B cell (primary cell): ENCODE data around the gene MED16. TPM values are rescaled to one million over a fixed set of nuclear protein-coding genes. Genes with fewer than 3 reads are reported as not detected.

ENCODE experiments used
- ATAC-seq: fragments of 200-7000 bp; cut with Tn5 transposase; one replicate; pipeline ENCODE4 v1.10.0; 2021; ENCODE audit warnings: low read depth, mild to moderate bottlenecking, moderate number of reproducible peaks, moderate library complexity
- CTCF ChIA-PET: fragments of 350-600 bp; sonication (Branson Sonifier 250); formaldehyde crosslinking; loops from one replicate; lab custom pipeline; 2021; ENCODE audit warnings: antibody characterized with exemption, inconsistent platforms; lab: Charles Lee
- POLR2A ChIA-PET: fragments of 350-600 bp; sonication (Branson Sonifier 250); formaldehyde crosslinking; loops from one replicate; lab custom pipeline; 2021; ENCODE audit warnings: antibody characterized with exemption; lab: Charles Lee
- DNase-seq: peaks from one replicate; pipeline ENCODE4 v3.0.0; 2013
- H2AFZ ChIP-seq: 2 replicates; pipeline ENCODE4 v1.6.1; 2012; ENCODE audit warnings: mild to moderate bottlenecking, low read depth, low read length; ENCODE audit not compliant: insufficient read depth, poor library complexity, severe bottlenecking
- H3K27ac ChIP-seq, 2 donors: 1 replicate in 1 of 2; 2 replicates in 1 of 2; pipeline ENCODE4 v1.5.1; 2012 to 2013; ENCODE audit warnings: low read length in 2 of 2, mild to moderate bottlenecking in 2 of 2, moderate library complexity in 1 of 2
- H3K27me3 ChIP-seq, 4 experiments: fragments of 200-600 bp in 1 of 4; sonication (generic) in 1 of 4; replicated peaks in 1 of 4; 1 replicate in 2 of 4; 2 replicates in 2 of 4; pipeline versions ENCODE4 v1.6.1 to v1.7.0; 2013 to 2016; ENCODE audit warnings: low read length in 3 of 4, mild to moderate bottlenecking in 2 of 4, mixed read lengths in 1 of 4, moderate library complexity in 1 of 4; ENCODE audit not compliant: insufficient read depth in 4 of 4, control insufficient read depth in 3 of 4; ENCODE audit errors: control extremely low read depth in 1 of 4
- H3K36me3 ChIP-seq, 2 experiments: replicated peaks in 1 of 2; 1 replicate in 1 of 2; 2 replicates in 1 of 2; pipeline versions ENCODE4 v1.6.1 to v1.7.1; 2013; ENCODE audit warnings: low read length in 1 of 2; ENCODE audit not compliant: insufficient read depth in 2 of 2, control insufficient read depth in 1 of 2; ENCODE audit errors: control extremely low read depth in 1 of 2, extremely low read depth in 1 of 2
- H3K4me1 ChIP-seq, 2 donors: fragments of 200-600 bp in 1 of 2; sonication (generic) in 1 of 2; 1 replicate in 1 of 2; 2 replicates in 1 of 2; pipeline versions ENCODE4 v1.5.1 to v1.6.1; 2013 to 2017; ENCODE audit warnings: low read length in 2 of 2; ENCODE audit not compliant: control insufficient read depth in 2 of 2, insufficient read depth in 2 of 2
- H3K4me2 ChIP-seq: replicated peaks from 2 replicates; pipeline ENCODE3; 2012; ENCODE audit warnings: mild to moderate bottlenecking, low read depth, low read length; ENCODE audit not compliant: poor library complexity, severe bottlenecking
- H3K4me3 ChIP-seq, 5 experiments: fragments of 200-600 bp in 1 of 5; sonication (generic) in 1 of 5; 1 replicate in 3 of 5; 2 replicates in 2 of 5; pipeline versions ENCODE4 v1.5.1 to v1.7.0; 2011 to 2016; ENCODE audit warnings: low read length in 4 of 5, mild to moderate bottlenecking in 4 of 5, low read depth in 2 of 5, control low read depth in 1 of 5, moderate library complexity in 1 of 5; ENCODE audit not compliant: insufficient read depth in 1 of 5; ENCODE audit errors: control extremely low read depth in 1 of 5, extremely low read depth in 1 of 5
- H3K79me2 ChIP-seq: fragments of 200-600 bp; sonication (generic); one replicate; pipeline ENCODE4 v1.6.0; 2016; ENCODE audit warnings: low read length; ENCODE audit not compliant: control insufficient read depth, insufficient read depth
- H3K9ac ChIP-seq: fragments of 200-600 bp; sonication (generic); 2 replicates; pipeline ENCODE4 v1.6.1; 2017; ENCODE audit warnings: mild to moderate bottlenecking, low read length, moderate library complexity
- H3K9me3 ChIP-seq, 3 donors: one replicate each; pipeline versions ENCODE4 v1.6.1 to v1.7.1; 2013; ENCODE audit warnings: low read length in 2 of 3; ENCODE audit not compliant: control insufficient read depth in 2 of 3, insufficient read depth in 1 of 3; ENCODE audit errors: control extremely low read depth in 1 of 3
- H4K20me1 ChIP-seq: 2 replicates; pipeline ENCODE4 v1.6.0; 2012; ENCODE audit warnings: mild to moderate bottlenecking, low read length; ENCODE audit not compliant: insufficient read depth, control insufficient read depth, poor library complexity, severe bottlenecking
- H3K27ac Mint-ChIP-seq: one replicate; pipeline ENCODE4 v1.8.0; 2021; ENCODE audit warnings: mixed read lengths
- H3K27me3 Mint-ChIP-seq: one replicate; pipeline ENCODE4 v1.8.0; 2021; ENCODE audit warnings: mixed read lengths
- H3K4me1 Mint-ChIP-seq: one replicate; pipeline ENCODE4 v1.8.0; 2021; ENCODE audit warnings: mixed read lengths
- H3K4me3 Mint-ChIP-seq: one replicate; pipeline ENCODE4 v1.8.0; 2021; ENCODE audit warnings: mixed read lengths
- H3K9me3 Mint-ChIP-seq: one replicate; pipeline ENCODE4 v1.8.0; 2022; ENCODE audit warnings: mixed read lengths; ENCODE audit not compliant: insufficient read depth
- CTCF ChIP-seq: fragments of 200-600 bp; IDR thresholded peaks from one replicate; pipeline ENCODE4 v1.8.0; 2022; ENCODE audit warnings: antibody characterized with exemption, mild to moderate bottlenecking
- EZH2 ChIP-seq: IDR thresholded peaks from 2 replicates; pipeline ENCODE4 v1.6.1; 2012; ENCODE audit warnings: borderline replicate concordance, low read depth, mild to moderate bottlenecking, moderate library complexity, low read length; ENCODE audit not compliant: insufficient read depth, poor library complexity, severe bottlenecking
- WGBS: methylation state at CpG from one replicate; pipeline ENCODE4 v1.1.5; 2013; ENCODE audit warnings: missing lambda C conversion rate; ENCODE audit not compliant: insufficient coverage; 5-methylcytosine and 5-hydroxymethylcytosine counted together
- intact Hi-C: fragments of 100-400 bp; cut with micrococcal nuclease; formaldehyde crosslinking; loops from one replicate; pipeline ENCODE4 v1.10.0; 2022
- polyA plus RNA-seq: library from polyadenylated mRNA; depleted of rRNA; stranded (reverse); fragments of >200 nt; gene quantifications from 2 replicates; pipeline ENCODE4 v1.2.3, GENCODE V29; 2012
- total RNA-seq, 2 donors: library from RNA; stranded (reverse); fragments of 120-200 nt in 1 of 2; gene quantifications; 1 replicate in 1 of 2; 2 replicates in 1 of 2; pipeline versions ENCODE4 v1.2.3 to v1.2.4, GENCODE V29; 2013 to 2022

Gene MED16
- total and polyA plus RNA-seq, 2 donors (not counting 1 experiment from before 2014, with no cell fraction given) = 85.0 to 85.3 TPM

GRCh38 chr19:896434-896833 is 3.4 kb upstream of the MED16 start:
- H3K79me2 ChIP-seq = peaks cover 19% of the 10 kb centered on the region
- TF ChIP-seq CTCF (no peak), EZH2 (no peak)
- no peak overlapping the region for H3K27ac ChIP-seq
- no peak for ATAC-seq
- Mint-ChIP-seq H3K27ac (peak overlapping the region; percentile 32), H3K4me1 (peaks cover 25% of the 10 kb centered on the region), H3K9me3 (no peaks in the 10 kb centered on the region), H3K4me3 (no peak overlapping the region), H3K27me3 (no peaks in the 10 kb centered on the region)
- DNase-seq = no peak
- CTCF ChIA-PET = interaction anchor here (1.5 kb wide), 1 partner anchor 11 kb away, joined by 4 read pairs; no protein-coding TSS in a partner anchor
- no peak overlapping the region for H3K4me3 ChIP-seq
- H3K9me3 ChIP-seq = no peaks in the 10 kb centered on the region
- POLR2A ChIA-PET = interaction anchor here (1.8 to 2.0 kb wide), 2 partner anchors 10 to 12 kb away, joined by 4 to 9 read pairs; no protein-coding TSS in a partner anchor
- H3K9ac ChIP-seq = no peak overlapping the region
- peaks cover 46% of the 10 kb centered on the region for H4K20me1 ChIP-seq
- H3K27me3 ChIP-seq = no peaks in the 10 kb centered on the region
- intact Hi-C loops = no loop called here
- no peak overlapping the region for H3K4me2 ChIP-seq
- H2AFZ ChIP-seq = no peak overlapping the region
- 89% methylated on average over 6 of the region's 10 CpGs for WGBS
- peaks cover 0 to 39% of the 10 kb centered on the region in 2 experiments for H3K36me3 ChIP-seq
- H3K4me1 ChIP-seq = peaks cover 5 to 25% of the 10 kb centered on the region in 2 donors

- DNase-seq = peak; percentile 50
These were observed 619 bp downstream of the MED16 start for GRCh38 chr19:892243-892893.

More at GRCh38 chr19:892243-892893, 619 bp downstream of the MED16 start:
- intact Hi-C loops = loop anchor here (2.0 kb wide), 1 partner anchor 30 kb away; no protein-coding TSS in a partner anchor
- peaks cover 31% of the 10 kb centered on the region for H3K79me2 ChIP-seq
- peak overlapping the region; percentile 90 for H3K9ac ChIP-seq
- peak overlapping the region; percentile 68 to 98 for H3K27ac ChIP-seq
- H2AFZ ChIP-seq = peak overlapping the region; percentile 85
- no peaks in the 10 kb centered on the region for H3K9me3 ChIP-seq
- ATAC-seq = no peak
- Mint-ChIP-seq H3K4me3 (peak overlapping the region; percentile 78), H3K27ac (peak overlapping the region; percentile 77), H3K4me1 (peaks cover 17% of the 10 kb centered on the region), H3K9me3 (no peaks in the 10 kb centered on the region), H3K27me3 (no peaks in the 10 kb centered on the region)
- ChIA-PET CTCF (interaction anchor here (0.6 to 2.6 kb wide), 12 partner anchors 11 to 352 kb away, joined by 3 to 35 read pairs (median 4); partner anchors contain the start of gene WDR18), POLR2A (interaction anchor here (0.6 to 3.8 kb wide), 7 partner anchors 9 to 374 kb away, joined by 3 to 56 read pairs (median 4); no protein-coding TSS in a partner anchor)
- peaks cover 23% of the 10 kb centered on the region for H4K20me1 ChIP-seq
- H3K4me2 ChIP-seq = peak overlapping the region; percentile 92
- H3K36me3 ChIP-seq = peaks cover 0 to 33% of the 10 kb centered on the region in 2 experiments
- peak overlapping the region; percentile 18 to 91 (median 76) for H3K4me3 ChIP-seq
- no peaks in the 10 kb centered on the region for H3K27me3 ChIP-seq
- WGBS = under 1% methylated on average over 24 of the region's 27 CpGs
- TF ChIP-seq EZH2 (no peak), CTCF (no peak)
- H3K4me1 ChIP-seq = peaks cover 5 to 38% of the 10 kb centered on the region in 2 donors
